HFF-Myc (cell line): ENCODE data around the gene LCA5L.

Experiments used
- DNase-seq: peaks from one replicate; pipeline ENCODE4 v3.0.0-alpha.2; 2011; ENCODE audit warnings: low read depth; ENCODE audit errors: extremely low read depth
- H3K4me3 ChIP-seq: replicated peaks from 2 replicates; pipeline ENCODE4 v1.5.1; 2011; ENCODE audit warnings: low read depth, mild to moderate bottlenecking, control low read depth, low read length
- TF ChIP-seq, protein P1 (sequence below): IDR thresholded peaks from 2 replicates; pipeline ENCODE4 v1.5.1; 2012; ENCODE audit warnings: mild to moderate bottlenecking, low read depth, low read length, control low read depth; ENCODE audit errors: missing control alignments

LCA5L gene

DNA sequence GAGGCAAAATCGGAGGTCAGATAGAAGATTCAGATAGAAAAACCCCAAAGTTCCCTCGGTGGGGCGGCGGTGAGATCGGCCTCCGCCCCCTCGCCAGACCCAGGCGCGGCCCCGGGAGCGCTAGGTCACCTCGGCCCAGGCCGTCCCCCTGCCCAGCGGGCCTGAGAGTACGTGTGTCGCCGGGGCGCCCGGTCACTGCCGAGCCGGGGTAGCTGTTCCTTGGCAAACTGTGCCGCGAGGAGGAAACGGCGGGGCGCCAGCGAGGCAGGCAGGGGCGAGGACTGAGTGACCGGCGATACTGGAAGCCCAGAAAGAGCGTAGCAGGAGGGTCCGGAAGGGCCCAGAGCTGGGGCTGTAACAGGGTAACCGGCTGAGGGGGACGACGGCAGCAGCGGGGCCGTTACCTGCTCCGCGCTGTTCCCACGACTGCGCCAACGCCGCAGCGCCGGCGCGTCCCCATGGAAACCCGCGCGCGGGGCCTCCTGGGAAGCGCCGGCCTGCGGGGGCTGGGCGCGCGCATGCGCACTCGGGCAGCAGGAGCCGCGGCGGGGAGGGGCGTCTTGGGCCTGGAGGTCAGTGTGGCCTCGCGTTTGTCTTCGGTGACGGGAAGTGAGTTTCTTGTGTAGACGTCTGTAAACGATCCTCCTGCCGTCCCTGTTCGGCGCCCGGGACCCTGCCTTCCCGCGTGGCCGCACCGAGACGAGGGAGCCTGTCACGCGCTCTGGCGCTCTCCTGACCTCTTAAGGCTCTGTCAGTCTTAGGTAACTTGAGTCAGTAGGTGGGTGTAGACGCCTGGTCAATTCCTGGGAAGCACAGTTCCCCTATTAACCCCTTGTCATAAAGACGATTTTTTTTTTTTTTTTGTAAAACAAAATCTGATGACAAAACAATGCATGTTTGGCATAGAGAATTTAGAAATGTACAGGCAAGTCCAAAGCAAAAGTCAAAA lies at the start of gene LCA5L:
LCA5L (minus strand) TSS at position 458 of the 949 bp plus-strand sequence. CDS start 17,285 bp downstream, outside the sequence.
- DNase-seq, result peak; percentile 69
- TF ChIP-seq, protein P1, sequence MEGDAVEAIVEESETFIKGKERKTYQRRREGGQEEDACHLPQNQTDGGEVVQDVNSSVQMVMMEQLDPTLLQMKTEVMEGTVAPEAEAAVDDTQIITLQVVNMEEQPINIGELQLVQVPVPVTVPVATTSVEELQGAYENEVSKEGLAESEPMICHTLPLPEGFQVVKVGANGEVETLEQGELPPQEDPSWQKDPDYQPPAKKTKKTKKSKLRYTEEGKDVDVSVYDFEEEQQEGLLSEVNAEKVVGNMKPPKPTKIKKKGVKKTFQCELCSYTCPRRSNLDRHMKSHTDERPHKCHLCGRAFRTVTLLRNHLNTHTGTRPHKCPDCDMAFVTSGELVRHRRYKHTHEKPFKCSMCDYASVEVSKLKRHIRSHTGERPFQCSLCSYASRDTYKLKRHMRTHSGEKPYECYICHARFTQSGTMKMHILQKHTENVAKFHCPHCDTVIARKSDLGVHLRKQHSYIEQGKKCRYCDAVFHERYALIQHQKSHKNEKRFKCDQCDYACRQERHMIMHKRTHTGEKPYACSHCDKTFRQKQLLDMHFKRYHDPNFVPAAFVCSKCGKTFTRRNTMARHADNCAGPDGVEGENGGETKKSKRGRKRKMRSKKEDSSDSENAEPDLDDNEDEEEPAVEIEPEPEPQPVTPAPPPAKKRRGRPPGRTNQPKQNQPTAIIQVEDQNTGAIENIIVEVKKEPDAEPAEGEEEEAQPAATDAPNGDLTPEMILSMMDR, result no peak
- H3K4me3 ChIP-seq, result peak within 1 kb of the TSS; percentile 89

GRCh38 chr21:39489380-39489924 lies 43.9 kb upstream of the LCA5L start:
- TF ChIP-seq, protein P1, result no peak
- H3K4me3 ChIP-seq, result no peak overlapping the region
- no peak for DNase-seq

DNA sequence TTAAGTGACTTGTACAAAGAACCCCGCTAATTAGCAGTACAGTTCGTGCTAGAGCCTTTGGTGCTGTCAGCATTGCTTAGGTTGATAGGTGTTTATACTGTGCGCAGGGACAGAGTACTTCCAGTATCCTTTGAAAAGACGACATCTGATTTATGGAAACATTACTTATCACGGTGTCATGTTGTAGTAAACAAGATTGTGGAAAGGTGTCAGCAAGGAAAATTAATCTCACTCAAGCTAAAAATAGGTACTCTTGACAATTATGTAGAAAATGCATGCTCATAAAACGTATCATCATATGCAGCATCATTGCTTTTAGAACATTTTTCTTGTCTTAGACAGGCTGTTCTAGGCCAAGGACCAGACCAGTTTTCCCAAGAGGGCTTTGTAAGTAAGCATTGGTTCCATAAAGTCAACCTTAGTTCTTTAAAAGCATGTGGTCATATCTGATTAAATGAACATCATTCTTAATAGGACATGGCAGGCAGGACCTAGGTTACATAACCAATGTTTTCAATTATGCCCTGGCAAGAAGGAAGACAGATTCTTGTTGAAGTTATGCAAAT lies 39.2 kb upstream of the LCA5L start:
- H3K4me3 ChIP-seq, result no peak overlapping the region
- TF ChIP-seq, protein P1, result no peak
- DNase-seq, result no peak

DNA sequence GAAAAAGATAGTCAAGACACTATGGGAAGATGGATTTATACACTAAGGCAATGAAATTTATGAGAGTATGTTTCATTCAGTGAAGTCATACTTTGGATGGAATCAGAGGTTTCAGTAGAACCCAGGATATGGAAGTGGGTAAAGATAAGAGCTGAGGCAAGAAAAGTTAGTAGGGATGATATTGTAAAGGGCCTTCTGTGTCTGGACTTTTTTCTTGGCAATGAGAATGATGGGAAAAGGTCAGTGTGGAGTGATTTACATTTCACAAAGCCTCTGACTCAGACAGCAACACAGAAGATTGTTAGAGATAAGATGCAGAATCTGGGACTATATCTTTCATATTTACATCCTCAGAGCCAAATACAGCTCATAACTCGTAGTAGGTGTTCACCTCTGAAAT lies 38.3 kb upstream of the LCA5L start:
- DNase-seq, result no peak
- no peak overlapping the region for H3K4me3 ChIP-seq
- TF ChIP-seq, protein P1, result no peak

GRCh38 chr21:39481886-39482285 lies 36.3 kb upstream of the LCA5L start:
- TF ChIP-seq, protein P1, result no peak
- no peak for DNase-seq

GRCh38 chr21:39480271-39480670 lies 34.7 kb upstream of the LCA5L start:
- no peak for DNase-seq
- TF ChIP-seq, protein P1, result no peak
- no peak overlapping the region for H3K4me3 ChIP-seq

More at GRCh38 chr21:39481886-39482285, 36.3 kb upstream of the LCA5L start:
- H3K4me3 ChIP-seq, result no peak overlapping the region
